Muscle layer of colon (tissue), 2 donors: ENCODE measurements around the gene DDN.
A peak's percentile ranks its signal among the peaks of the same experiment; 100 is the strongest.

Source experiments
- H3K27ac ChIP-seq: one replicate; pipeline ENCODE4 v1.7.0; 2013; ENCODE audit warnings: low read depth, mild to moderate bottlenecking, low read length, moderate library complexity
- H3K27me3 ChIP-seq, 2 donors: one replicate each; pipeline ENCODE4 v1.7.0; 2013; ENCODE audit warnings: low read length in 2 of 2, mild to moderate bottlenecking in 2 of 2; ENCODE audit not compliant: insufficient read depth in 2 of 2, control insufficient read depth in 1 of 2
- H3K36me3 ChIP-seq: one replicate; pipeline ENCODE4 v1.7.0; 2013; ENCODE audit warnings: mild to moderate bottlenecking, low read length; ENCODE audit not compliant: insufficient read depth
- H3K4me1 ChIP-seq: one replicate; pipeline ENCODE4 v1.7.0; 2013; ENCODE audit warnings: mild to moderate bottlenecking, low read length; ENCODE audit not compliant: insufficient read depth
- H3K4me3 ChIP-seq, 2 donors: one replicate each; pipeline ENCODE4 v1.7.0; 2013; ENCODE audit warnings: low read length in 2 of 2, low read depth in 1 of 2, mild to moderate bottlenecking in 1 of 2, moderate library complexity in 1 of 2
- H3K9ac ChIP-seq: one replicate; pipeline ENCODE4 v1.7.0; 2013; ENCODE audit warnings: low read length
- H3K9me3 ChIP-seq: one replicate; pipeline ENCODE4 v1.7.0; 2013; ENCODE audit warnings: mild to moderate bottlenecking, low read length
- donor health status: abdominal sarcoma.
- donor health status: Adenocarcinoma of cecum.

The DDN gene

DNA sequence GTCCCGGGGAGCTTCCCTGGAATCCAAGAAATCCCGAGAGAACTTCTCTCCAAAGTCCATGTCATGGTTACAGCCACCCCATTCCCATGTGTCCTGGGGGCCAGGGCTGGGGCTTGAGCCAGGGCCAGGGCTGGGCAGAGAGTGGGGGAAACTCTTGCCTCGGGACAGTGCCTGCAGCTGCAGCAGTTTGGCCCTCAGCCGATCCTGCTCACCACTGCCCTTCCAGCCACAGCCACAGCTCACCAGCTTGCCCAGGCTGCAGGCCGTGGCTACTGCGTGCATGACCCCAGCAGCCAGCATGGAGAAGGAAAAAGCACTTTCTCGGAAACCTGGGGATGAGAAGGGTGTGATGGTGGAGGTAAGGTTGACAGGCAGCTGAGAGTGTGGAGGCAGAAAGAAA is 31.2 kb downstream of the DDN start:
- H3K9ac ChIP-seq = no peak overlapping the region
- no peak overlapping the region for H3K4me3 ChIP-seq
- H3K27me3 ChIP-seq = peaks cover 28 to 40% of the 10 kb centered on the region in 2 donors
- H3K36me3 ChIP-seq = no peaks in the 10 kb centered on the region
- H3K27ac ChIP-seq = no peak overlapping the region
- H3K9me3 ChIP-seq = no peaks in the 10 kb centered on the region
- H3K4me1 ChIP-seq = peaks cover 12% of the 10 kb centered on the region

GRCh38 chr12:48966177-48966895 is 32.8 kb downstream of the DDN start:
- Histone ChIP-seq H3K27me3 (peaks cover 12 to 23% of the 10 kb centered on the region in 2 donors), H3K36me3 (no peaks in the 10 kb centered on the region), H3K9me3 (no peaks in the 10 kb centered on the region), H3K4me1 (peaks cover 11% of the 10 kb centered on the region), H3K9ac (no peak overlapping the region), H3K4me3 (no peak overlapping the region), H3K27ac (no peak overlapping the region)

- H3K4me1 ChIP-seq = peaks cover 6% of the 10 kb centered on the region
- no peak overlapping the region for H3K9ac ChIP-seq
- peaks cover 2 to 13% of the 10 kb centered on the region in 2 donors for H3K27me3 ChIP-seq
- H3K9me3 ChIP-seq = no peaks in the 10 kb centered on the region
- no peak overlapping the region for H3K27ac ChIP-seq
- H3K36me3 ChIP-seq = no peaks in the 10 kb centered on the region
- H3K4me3 ChIP-seq = no peak overlapping the region
Observed at GRCh38 chr12:48965298-48965838, 33.8 kb downstream of the DDN start.

DNA sequence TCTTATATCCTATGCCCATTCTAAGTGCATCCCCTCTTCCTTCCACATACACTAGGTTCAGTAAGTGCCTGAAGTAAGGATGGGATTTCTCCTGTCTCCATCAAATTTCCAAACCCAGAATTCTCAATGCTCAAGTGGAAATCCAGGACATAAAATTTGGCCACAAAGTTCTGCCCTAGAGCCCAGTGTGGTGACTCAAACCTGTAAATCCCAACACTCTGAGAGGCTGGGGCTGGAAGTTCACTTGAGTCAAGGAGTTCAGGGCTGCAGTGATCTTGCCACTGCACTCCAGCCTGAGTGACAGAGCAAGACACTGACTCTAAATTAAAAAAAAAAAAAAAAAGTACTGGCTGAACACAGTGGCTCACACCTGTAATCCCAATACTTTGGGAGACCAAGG is 37.4 kb downstream of the DDN start:
- H3K9ac ChIP-seq = no peak overlapping the region
- no peaks in the 10 kb centered on the region for H3K36me3 ChIP-seq
- no peaks in the 10 kb centered on the region for H3K27me3 ChIP-seq
- H3K4me3 ChIP-seq = no peak overlapping the region
- H3K9me3 ChIP-seq = no peaks in the 10 kb centered on the region
- H3K27ac ChIP-seq = no peak overlapping the region
- H3K4me1 ChIP-seq = peaks cover 5% of the 10 kb centered on the region

GRCh38 chr12:48961331-48961730 is 37.8 kb downstream of the DDN start:
- Histone ChIP-seq H3K4me3 (no peak overlapping the region), H3K9me3 (no peaks in the 10 kb centered on the region), H3K36me3 (no peaks in the 10 kb centered on the region), H3K9ac (no peak overlapping the region), H3K27ac (no peak overlapping the region), H3K4me1 (peaks cover 5% of the 10 kb centered on the region), H3K27me3 (no peaks in the 10 kb centered on the region)

DNA sequence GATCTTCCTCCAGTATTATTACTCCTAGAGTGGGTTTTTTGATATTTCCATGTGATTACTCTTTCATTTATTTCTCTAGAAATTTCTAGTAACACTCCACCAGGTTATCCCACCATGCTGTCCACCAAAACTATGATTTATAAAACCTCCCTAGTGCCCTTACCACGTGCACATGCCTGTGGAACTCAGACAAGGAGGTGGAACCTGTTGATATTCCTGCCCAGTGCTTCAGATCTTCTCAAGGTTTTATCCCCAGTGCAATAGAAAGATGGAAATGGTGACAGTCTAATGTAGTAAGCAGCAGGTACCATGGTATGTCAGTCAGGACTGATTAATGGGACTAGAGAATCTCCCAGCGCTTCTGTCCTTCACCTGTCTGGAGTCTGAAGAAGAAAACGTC is 38.3 kb downstream of the DDN start:
- Histone ChIP-seq H3K9ac (no peak overlapping the region), H3K4me3 (no peak overlapping the region), H3K27ac (no peak overlapping the region), H3K9me3 (no peaks in the 10 kb centered on the region), H3K36me3 (no peaks in the 10 kb centered on the region), H3K4me1 (peaks cover 10% of the 10 kb centered on the region), H3K27me3 (no peaks in the 10 kb centered on the region)

DNA sequence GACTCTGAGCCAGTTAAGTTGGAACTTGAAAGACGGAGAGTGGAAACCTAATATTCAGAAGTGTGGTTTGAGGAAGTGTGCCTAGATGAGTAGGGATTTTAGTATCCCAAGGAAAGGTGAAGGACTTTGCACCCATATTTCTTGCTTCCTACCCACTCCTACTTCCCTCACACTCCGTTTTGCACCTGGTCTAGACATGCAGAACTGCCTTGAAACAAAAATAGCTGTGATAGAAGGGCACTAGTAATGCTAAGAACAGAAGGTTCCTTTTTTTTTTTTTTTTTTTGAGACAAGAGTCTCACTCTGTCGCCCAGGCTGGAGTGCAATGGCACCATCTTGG is 41.2 kb downstream of the DDN start:
- Histone ChIP-seq H3K9me3 (no peaks in the 10 kb centered on the region), H3K27me3 (no peaks in the 10 kb centered on the region), H3K9ac (no peak overlapping the region), H3K4me3 (peak overlapping the region in 1 of 2 donors; percentile 94), H3K36me3 (no peaks in the 10 kb centered on the region), H3K4me1 (peaks cover 18% of the 10 kb centered on the region), H3K27ac (no peak overlapping the region)

- Histone ChIP-seq H3K4me3 (peak within 1 kb of the TSS; percentile 92 to 94), H3K9ac (peak within 1 kb of the TSS; percentile 66), H3K36me3 (no peaks in the 10 kb centered on the region), H3K27me3 (no peaks in the 10 kb centered on the region), H3K27ac (peak within 1 kb of the TSS; percentile 88), H3K4me1 (peaks cover 18% of the 10 kb centered on the region), H3K9me3 (no peaks in the 10 kb centered on the region)
Observed at GRCh38 chr12:48957141-48958048, 41.8 kb downstream of the DDN start, which contains the start of gene ARF3. ARF3 (minus strand) TSS chr12:48957487; CDS start chr12:48941095, 16,392 bp downstream.

DNA sequence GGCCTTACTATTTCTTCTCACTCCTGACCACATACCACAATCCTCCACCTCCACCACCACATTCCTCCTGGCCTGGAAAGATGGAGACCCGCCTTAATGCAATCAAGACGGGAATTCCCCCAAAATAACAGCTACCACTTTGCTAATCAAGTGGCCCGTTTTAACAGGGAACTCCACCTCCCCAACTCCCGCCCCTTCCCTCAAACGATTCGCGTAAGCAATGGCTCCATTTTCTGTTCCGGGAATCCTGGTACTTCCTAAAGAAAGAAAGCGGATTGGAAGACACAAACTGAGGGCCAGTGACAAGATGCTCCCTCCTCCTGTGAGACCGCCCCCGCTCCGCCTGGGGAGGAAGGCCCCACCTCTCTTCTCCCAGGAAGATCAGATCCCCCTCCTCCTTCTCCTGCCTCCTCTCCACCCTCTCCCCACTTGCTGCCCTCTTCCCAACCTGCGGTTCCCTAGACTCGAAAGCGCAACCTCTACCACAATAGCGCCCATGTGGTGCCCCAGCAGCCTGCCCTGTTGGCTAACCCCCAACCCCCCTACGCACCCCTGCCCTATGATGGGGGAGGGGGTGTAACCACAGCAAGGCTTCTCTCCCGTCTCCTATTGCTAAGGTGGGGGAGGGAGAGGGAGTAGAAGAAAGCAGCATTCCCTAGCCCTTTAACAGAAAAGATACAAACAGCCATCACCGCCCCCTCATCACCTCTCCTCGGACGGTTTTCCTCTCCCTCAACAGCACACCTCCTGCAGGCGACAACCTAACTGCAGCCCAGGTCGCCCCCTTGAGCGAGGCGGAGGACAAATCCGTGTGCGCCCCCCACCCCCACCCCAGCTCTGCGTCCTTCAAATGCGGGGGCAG is 42.7 kb downstream of the DDN start:
- Histone ChIP-seq H3K4me1 (peaks cover 18% of the 10 kb centered on the region), H3K36me3 (no peaks in the 10 kb centered on the region), H3K9ac (peak overlapping the region; percentile 66), H3K4me3 (peak overlapping the region; percentile 92 to 94), H3K27ac (peak overlapping the region; percentile 88), H3K27me3 (no peaks in the 10 kb centered on the region), H3K9me3 (no peaks in the 10 kb centered on the region)

GRCh38 chr12:48954841-48955501 is 44.2 kb downstream of the DDN start:
- Histone ChIP-seq H3K27ac (no peak overlapping the region), H3K4me1 (peaks cover 18% of the 10 kb centered on the region), H3K36me3 (no peaks in the 10 kb centered on the region), H3K27me3 (no peaks in the 10 kb centered on the region), H3K9me3 (no peaks in the 10 kb centered on the region), H3K4me3 (no peak overlapping the region), H3K9ac (no peak overlapping the region)
